ENCODE data around the gene TCF20.

TCF20 gene

DNA sequence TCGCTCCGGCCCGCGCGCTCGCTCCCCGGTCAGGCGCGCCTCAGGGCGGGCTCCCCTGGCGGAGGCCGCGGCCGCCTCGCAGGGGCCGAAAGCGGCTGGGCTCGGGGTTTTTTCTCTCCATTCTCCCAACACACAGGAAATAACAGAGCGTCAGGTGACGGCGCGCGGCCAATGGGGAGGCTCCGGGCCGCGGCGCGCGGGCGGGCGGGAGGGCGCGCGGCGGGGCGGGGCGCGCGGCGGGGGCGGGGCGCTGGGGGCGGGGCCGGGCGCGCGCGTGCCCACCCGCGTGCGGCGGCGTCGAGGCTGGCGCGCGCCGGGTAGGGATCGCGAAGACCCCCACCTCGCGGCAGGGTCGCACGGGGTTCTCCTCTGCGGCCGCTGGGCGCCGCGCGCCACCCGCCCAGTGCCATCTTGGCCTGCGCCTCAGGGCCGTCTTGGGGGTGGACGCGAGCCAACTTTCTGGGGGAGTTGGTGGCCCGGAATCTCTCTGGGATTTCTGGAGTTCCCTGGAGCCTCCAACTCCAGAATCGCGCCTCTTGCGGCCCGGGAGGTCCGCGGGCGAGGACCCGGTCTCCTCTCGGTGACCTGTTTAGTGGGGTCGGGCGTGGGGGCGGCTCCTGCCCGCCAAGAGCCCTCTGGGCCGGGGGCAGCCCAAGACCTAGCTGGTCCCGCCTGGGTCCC, at the start of gene TCF20:
Gene TCF20, minus strand, starts transcription at position 144 of the 681 bp plus-strand sequence. CDS start 55,348 bp downstream, outside the sequence.
- DNase-seq, result peak; percentile 30

DNA sequence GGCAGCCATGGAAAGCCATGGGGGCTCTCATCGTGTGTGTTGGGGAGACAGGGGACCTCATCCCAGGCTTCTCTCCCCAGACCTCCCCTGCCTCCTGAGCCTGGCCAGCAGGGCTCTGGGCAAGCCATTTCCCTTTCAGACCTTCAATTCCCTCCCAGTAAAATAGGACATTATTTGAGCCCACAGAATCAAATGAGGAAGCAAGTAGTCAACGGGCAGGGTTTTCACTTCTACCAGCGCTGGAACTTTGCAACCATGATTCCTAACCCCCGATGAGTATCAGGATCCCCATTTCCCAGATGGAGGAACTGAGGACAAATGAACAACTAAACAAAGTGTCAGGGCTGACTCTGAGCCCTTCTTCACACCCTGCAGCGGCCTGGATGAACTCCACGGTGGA, 48.9 kb upstream of the TCF20 start:
- no peak for DNase-seq

DNA sequence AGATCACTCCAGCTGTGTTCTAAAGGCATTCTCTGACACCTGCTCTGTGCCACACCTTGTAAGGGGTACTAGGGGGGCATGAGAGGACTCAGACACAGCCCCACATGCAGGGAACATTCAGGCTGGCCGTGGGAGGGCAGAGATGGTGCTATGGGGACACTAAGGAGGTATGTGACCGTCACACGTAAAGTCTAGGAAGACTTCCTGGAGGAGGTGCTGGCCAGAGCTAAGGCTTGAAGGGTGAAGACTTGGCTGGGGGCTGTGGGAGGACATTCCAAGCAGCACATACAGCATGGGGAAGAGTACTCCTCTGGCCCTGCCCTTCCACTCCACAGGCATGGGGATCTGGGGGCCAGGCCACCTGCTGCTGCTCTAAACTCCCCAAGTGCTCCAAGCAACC, 48.5 kb upstream of the TCF20 start:
- no peak for DNase-seq

DNA sequence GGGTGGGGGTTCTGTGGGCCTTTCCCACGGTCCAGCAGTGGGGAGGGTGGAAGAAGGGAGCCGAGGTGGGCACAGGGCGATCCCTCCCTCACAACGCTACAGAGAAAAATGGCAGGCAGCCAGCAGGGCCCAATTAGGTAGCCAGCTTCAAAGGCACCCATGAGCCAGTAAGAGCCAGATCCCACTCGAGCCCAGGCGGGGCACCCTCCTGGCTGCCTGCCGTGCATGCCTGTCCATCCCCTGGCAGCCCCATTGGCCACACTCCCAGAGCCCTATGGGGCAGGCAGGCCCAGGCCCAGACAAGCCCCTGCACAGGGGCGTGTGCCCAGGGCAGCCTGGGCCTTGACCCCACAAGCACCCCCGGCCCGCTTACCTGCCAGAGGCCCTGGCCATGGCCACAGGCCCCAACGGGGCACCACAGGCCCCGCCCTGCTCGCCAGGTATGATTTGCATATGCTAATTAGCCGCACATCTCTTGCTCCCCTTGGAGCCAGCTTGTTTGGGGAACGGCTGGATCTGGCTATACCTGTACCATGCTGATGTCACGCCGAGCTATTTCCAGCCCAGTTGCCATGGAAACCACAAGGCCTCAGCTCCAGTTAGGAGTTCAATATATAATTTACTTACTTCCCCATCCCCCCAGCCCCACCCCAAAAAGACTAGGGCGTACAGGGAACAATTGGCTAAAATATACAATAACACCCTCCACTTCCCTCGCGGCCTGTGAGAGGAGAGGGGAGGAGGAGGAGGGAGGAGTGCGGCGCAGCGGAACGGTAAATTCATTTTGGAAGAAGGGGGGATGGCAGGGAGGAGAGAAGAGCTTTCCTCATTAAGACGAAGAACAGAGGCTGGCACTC, 47.5 kb upstream of the TCF20 start:
- peak; percentile 30 for DNase-seq

DNA sequence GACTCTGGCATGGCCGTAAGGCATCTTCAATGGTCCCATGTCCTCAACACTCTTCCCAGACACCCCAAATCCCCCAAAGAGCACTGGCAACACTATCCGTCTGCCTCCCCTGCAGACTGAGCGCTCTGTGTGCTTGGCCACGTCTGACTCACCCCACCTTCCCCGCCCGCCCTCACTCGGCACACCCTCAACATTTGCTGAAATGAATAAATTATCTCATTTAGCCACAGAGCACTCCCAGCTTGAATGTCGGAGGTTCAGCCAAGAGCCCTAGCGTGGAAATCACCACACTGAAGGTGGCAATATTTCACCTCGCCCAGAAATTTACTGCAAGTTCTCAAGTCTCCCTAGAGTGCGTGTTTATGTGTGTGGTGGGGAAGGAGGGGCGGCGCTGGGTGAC, 46.6 kb upstream of the TCF20 start:
- no peak for DNase-seq

DNA sequence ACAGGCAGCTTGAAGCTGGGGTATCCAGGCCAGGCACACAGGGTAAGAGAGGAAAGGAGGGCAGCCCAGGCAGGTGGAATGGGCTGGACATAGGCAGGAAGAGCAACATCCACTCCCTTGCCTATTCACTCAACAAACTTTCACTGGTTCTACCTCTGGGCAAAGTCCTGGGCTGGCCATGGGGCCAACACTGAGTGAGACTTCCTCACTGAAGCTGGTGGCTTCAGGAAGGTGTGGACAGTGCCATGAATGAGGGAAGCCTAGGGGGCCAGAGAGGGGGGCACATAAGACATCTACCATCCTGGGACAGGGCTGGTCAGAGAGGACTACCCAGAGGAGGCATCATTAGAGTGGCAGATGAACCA, 44.9 kb upstream of the TCF20 start:
- no peak for DNase-seq

DNA sequence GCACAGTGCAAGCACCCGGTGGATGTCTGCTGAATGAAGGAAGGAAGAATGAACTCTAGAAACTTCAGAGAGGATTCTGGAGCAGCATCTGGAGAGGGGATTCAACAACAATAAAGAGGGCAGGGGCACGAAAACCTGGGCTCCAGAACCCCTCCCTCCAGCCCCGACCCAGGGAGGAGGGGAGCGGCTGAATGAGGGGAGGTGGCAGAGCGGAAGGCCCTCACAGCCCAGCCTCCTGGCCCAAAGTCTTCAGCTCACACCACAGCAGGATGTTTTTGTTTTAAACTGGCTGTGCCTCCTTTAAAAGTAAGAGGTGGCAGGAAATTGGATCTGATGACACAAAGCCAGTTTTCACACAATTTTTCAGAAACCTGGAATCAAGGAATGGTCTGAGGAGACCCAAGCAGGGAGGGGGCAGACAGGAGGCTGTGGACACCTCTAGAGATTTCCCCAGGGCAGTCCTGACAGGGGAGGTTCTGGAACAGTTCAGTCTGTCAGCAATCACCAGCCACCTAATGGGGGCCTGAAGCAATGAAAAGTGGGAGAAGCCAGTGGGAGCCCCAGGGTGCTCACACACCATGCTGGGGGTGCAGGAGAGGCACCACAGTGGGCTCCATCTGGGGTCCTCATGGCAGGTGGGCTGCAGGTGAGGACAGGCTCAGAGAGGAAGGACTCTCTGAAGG, 44.4 kb upstream of the TCF20 start:
- no peak for DNase-seq

DNA sequence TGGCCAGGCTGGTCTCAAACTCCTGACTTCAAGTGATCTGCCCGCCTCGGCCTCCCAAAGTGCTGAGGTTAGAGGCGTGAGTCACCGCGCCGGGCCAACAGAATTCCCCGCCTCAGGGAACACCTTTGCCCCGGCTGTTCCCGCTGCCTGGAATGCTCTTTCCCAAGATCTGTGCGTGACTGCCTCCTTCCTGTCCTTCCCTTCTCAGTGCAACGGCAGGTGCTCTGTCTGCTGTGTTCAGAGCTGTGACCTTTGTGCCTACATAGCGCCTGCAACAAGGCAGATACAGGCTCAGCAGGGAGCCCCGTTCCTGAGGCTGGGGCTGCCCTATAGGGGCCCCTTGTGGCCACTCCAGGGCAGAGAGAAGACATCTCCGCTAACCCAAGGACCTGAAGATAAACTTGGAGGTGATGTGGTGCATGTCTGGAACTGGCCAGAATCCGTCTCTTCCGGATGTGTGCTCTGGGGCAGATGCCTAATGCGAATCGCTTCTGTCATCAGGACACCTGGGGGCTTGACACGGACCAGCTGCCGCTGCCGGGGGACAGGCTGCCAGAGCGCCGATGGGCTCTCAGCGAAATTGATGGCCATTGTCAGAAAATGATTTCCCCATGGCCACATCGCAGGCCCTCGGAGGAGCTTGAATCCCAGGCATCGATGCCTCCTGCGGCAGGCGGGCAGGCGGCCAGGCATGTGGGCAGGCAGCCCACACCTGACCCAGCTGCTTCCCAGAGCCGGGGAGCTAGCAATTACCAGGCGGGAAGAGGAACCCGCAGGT, 43.5 kb upstream of the TCF20 start:
- DNase-seq, result peak; percentile 27

DNA sequence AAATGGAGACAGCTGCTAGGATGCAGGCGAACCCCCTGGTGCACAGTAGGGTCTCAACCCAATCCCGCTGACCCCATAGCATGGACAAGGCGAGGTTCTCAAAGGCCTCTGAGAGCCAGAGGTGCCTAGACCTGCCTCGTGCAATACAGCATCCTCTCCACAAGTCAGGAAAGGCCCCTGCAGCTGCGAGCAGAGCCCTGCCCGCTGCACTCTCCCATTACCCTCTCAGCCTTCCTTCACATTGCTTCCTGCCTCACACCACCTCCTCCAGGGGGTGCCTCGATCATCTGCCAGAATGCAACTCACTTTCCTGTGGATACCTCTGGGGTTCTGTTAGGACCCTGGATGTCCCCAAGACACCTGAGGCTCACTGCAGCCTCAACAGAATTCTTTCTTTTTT, 42.8 kb upstream of the TCF20 start:
- DNase-seq, result no peak

DNA sequence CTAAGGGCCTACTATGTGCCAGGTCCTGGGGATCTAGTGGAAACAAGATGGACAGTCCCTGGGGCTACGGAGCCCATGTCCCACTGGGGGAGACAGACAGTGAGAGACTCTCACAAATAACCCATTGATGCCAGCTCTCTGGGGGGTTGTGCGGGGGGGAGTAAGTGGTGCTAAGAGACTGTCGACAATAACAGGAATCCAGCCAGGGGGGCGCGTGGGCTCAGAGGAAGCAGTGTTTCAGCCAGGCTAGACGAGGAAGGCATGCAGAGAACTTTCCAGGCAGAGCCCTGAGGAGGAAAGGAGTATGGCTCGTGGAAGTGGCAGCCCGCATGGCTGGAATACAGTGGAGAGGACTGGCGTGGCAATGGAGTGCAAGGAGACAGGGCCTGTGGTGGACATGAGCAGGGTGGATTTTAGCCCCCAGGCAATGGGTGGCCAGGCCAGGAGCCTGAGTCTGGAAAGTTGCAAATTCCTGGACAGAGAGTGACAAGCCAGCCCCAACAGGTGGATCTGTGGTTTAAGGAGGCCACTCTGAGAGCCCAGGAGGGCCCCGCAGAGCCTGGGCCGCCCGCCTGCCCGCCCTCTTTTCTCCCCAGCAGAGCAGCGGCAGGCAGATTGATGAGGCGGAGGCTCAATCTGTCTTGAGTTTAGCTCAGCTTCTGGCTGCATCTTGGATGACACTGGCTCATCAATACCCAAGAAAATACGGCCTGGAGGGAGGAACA, 40.0 kb upstream of the TCF20 start:
- DNase-seq, result no peak

DNA sequence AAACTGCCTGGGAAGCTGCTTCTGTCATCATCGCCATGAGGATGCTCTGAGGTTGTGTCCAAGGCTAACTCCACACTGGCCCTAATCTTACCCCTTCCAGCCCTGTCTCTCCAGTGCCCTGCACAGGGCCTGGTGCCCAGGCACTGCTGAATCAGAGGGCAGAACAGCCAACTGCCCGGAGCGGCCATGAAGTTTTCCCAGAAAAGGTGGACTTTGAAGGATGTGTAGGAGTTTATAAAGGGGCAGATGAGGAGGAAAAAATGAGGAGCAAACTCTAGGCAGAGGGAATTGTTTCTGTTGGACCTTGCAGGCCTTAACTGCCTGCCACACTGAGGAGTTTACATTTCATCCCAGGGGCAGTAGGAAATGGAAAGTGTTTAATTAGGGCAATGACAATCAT, 39.4 kb upstream of the TCF20 start:
- no peak for DNase-seq

DNA sequence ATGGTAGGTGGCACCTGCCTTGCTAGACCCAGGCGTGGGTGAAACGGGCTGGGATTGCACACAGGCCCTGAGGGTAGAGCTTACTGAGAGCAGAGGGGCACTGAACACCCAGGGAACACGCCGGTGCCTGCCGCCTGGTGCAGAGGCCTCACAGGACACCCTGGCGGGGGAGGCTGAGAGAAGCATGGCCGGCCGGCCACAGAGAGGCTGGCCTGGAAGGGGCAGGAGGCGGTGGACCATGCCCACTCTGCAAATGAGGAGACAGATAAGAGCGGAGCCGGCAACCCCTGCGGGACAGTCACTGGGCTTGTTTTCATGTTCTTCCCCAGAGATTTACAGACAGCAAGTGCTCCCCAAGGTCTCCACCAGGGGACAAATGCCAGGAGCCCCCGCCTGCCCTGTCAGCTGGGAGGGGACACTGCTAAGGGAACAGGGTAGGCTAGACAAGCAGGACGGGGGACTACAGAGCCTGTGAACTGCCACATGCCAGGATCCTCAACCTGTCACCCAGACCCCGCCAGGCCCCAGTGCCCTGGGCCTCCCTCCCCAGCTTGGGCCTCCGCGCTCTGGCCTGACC, 38.5 kb upstream of the TCF20 start:
- no peak for DNase-seq

DNA sequence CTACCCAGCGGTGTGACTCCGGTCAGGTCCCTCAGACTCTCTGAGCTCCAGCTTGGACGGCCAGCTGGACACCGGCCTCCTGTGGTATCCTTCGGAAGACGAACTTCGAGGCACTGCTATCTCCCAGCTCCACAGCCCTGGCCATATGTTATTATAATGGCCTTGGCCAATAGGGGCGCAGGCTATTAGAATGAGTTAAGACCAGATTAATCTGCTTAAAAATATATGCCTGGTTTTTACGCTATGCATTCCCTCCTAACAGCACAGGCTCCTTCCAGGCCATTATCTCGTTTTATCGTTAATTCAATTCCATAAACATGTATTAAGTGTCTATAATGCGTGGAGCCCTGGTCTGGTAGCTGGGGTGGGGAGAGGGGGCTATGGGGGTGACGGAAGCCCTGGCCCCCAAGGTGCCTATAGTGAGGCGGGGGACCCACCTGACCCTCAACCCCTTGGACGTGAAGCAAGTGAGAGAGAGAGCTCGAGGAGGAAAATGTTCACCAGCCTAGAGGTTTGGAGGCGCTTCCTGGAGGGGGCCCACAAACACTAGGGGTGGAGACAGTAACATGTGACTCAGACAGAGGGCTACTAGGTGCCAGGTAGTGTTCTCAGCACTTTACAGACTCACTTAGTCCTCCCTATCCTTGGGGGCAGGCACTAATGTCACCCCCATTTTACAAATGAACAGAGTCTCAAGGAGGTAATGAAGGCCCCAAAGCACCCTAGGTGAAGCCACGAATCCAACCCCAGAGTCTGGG, 37.5 kb upstream of the TCF20 start:
- DNase-seq, result no peak

DNA sequence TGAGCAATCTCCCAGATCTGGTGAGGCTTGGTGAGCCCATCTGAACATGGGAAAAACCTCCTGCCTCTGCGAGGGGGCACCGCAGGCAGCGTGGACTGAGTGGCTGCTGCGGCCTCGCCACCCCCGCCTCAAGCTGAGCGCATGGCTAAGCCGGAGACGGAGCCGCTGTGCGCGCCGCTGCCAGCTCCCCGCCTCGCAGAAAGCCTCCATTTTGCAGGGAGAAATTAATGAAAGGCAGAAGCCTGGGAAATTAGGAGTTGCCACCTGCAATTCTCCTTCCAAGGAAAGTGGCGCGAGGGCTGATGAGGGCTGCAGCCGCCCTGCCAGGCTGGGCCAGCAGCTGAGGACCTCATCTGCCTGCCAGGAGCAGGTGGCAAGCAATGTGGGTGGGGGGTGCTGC, 35.6 kb upstream of the TCF20 start:
- DNase-seq, result no peak

DNA sequence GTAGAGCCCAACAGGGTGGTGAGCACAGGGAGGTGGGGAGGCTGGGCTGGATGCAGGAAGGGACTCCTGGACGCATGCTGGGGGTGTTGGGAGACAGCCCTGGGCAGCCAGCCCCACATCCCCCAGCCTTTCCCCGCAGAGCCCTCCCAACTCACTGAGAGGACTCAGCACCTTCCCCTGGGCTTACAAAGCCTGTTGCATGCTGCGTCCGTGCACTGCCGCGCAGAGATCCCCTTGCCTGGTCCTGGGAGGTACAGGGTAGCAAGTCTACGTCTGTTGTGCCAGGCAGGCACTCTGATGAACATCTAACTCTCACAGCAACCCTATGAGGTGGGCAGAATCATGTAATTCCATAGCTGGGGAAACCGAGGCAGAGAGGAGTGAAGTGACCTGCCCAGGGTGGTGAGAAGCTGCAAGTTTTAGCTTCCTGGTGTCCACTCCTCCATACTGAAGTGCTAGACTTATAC, 33.9 kb upstream of the TCF20 start:
- DNase-seq, result no peak

DNA sequence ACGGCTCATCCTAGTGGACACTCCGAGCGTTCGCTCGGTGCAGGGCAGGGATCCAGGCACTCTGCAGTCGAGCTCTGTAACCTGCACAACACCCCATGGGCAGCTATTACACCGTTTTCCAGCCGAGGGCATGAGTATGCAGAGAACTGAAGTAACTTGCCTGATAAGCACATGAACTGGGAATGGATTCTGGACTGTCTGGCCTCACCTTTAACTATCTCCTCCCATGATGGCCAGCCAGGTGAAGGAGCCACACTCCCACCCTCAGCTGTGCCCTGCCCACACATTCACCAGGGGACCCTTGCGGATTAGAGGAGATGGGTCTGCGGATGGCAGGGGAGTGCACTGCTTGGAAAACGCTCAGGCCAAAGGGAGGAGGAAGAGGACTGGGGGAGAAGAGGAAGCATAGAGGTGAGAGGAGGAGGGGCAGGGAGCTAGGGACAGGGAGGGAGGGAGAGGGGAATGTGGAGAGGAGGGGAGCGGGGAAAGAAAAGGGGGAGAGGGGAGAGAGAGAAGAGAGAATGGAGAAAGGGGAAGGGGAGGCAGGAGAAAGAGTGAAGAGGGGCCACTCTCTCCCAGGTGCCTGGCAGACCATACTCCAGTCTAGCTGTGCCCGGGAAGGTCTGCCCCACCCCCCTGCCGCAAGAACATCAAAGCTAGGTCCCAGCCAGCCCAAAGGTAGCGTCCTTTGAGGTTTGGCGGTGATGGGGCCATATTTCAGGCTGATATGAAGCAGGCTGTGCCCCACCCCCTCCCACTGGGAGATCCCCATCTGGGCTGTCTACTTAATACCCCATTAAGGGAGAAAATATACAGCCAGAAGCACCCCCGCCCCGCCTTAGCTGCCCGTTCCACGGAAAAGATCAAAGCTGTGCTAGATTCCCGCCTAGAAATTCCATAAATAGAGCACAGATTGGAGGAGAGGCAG, 33.2 kb upstream of the TCF20 start:
- peak; percentile 24 for DNase-seq

DNA sequence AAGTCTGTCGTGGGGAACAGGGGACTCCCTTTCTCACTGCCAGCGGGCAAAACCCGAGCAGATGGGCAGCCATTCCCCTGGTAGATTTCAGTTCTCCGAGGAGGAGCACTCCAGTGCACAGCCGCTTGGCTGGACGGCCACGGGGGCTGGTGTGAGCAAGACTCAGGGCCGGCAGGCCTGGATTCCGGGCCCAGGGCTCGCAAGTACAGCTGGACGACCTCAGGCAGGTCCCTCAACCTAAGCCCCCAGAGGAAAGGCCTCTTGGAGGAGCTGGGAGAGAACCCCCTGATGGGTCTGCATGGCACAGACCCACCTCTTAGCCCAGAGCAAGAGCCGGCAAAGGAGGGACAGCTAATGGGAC, 31.3 kb upstream of the TCF20 start:
- no peak for DNase-seq

DNA sequence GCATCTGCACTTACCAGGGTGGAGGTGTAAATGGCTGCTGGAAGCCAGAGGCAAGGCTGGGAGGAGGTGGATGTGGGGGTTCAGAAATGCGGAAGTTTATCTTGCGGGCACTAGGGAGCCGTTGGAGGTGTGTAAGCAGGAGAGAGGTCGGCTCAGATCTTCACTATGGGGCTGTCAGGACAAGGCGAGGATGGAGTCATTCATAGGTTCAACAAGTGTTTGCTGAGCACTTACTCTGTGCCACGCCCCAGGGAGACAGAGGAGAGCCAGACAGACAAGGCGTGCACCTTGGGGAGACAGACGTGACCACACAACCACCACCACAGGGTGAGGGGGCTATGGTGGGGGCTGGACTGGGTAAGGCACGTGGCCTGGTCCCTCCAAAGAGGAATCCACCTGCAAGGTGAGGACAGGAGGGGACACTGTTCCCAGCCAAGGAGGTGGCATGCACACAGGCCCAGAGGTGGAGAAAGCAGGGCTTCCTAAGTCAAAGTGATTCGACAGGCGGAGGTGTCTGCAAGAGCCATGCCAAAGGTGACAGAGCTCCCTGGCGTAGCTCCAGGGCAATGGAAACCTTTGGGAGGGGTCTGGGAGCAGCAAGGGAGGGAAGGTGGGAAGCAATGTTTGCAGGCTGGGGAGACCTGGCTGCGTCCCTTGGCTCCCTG, 30.8 kb upstream of the TCF20 start:
- no peak for DNase-seq

DNA sequence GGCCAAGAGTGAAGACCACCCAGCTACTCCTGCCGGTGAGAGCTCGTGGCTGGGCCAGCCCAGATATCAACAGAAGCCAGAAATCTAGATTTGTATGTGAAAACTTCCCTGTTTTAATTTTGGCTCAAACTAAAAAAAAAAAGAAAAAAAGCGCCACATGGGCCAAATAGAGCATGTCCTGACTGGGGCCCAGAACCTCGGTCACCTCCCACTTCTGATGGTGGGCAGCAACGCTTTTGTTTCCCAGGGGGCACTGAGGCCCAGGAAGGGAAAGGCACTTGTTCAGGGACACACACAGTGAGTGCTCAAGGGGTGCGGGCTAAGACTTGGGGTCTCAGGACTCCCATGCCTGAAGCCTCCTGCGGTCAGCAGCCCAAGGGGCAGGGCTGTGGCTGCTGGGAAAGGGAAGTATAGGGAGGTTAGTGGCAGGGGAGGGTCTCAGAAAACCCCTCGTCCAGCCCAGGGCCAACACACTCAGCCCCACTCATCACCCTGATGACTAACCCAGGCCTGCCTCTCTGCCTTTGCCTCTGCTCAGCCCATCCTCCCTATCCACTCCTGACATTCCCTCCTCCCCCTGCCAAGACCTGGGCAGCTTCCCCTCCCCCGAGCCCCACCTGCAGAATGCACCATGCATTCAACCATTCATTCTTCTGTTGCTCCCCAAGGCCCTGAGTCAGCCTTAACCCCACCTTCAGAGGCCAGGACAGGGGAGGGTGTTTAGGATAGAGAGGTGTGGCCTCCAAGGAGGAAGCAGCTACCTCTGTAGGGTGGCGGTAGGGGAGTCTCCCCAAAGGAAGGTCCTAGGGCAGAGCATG, 30.0 kb upstream of the TCF20 start:
- no peak for DNase-seq

Data from NCI-H1694 (cell line).